HepG2 (cell line): ENCODE measurements around the gene RAB11FIP2.

ENCODE experiments used
- NFIC ChIP-seq: IDR thresholded peaks from 2 replicates; pipeline ENCODE4 v1.6.1; 2012; ENCODE audit warnings: mild to moderate bottlenecking, low read length, inconsistent platforms
- NR2C2 ChIP-seq: sonication (generic); formaldehyde crosslinking; IDR thresholded peaks from 2 replicates; pipeline ENCODE4 v1.4.0; 2020; ENCODE audit warnings: missing genetic modification reagents, mild to moderate bottlenecking, moderate library complexity, borderline replicate concordance
- REPIN1 ChIP-seq: sonication (generic); formaldehyde crosslinking; IDR thresholded peaks from 2 replicates; pipeline ENCODE4 v1.8.0; 2022; ENCODE audit warnings: missing genetic modification reagents, low read depth, mild to moderate bottlenecking, borderline replicate concordance
- SIN3A ChIP-seq: IDR thresholded peaks from 2 replicates; pipeline ENCODE4 v1.6.1; 2011; ENCODE audit warnings: low read depth, mild to moderate bottlenecking, control low read depth, low read length, borderline replicate concordance
- SIN3B ChIP-seq: fragments of 150-350 bp; IDR thresholded peaks from 2 replicates; pipeline ENCODE4 v1.6.1; 2014; ENCODE audit warnings: low read length
- SRSF9 ChIP-seq: fragments of 200-400 bp; formaldehyde crosslinking; IDR thresholded peaks from 2 replicates; pipeline ENCODE4 v1.6.1; 2018; ENCODE audit warnings: borderline replicate concordance, mild to moderate bottlenecking, low read depth, low read length; ENCODE audit not compliant: insufficient read depth, poor library complexity, severe bottlenecking
- ZFP1 ChIP-seq: IDR thresholded peaks from 2 replicates; pipeline ENCODE4 v1.6.1; 2016
- ZNF138 ChIP-seq: sonication (generic); formaldehyde crosslinking; IDR thresholded peaks from 2 replicates; pipeline ENCODE4 v1.5.0; 2020; ENCODE audit warnings: mild to moderate bottlenecking, low read depth, missing genetic modification reagents
- ZNF232 ChIP-seq: sonication (generic); formaldehyde crosslinking; IDR thresholded peaks from 2 replicates; pipeline ENCODE4 v1.4.0; 2020; ENCODE audit warnings: missing genetic modification reagents, borderline replicate concordance
- TF ChIP-seq, protein P1 (sequence below): sonication (generic); formaldehyde crosslinking; IDR thresholded peaks from 2 replicates; pipeline ENCODE4 v1.5.1; 2020; ENCODE audit warnings: missing genetic modification reagents, mild to moderate bottlenecking, borderline replicate concordance
- TF ChIP-seq, protein P2 (sequence below): sonication (generic); formaldehyde crosslinking; IDR thresholded peaks from 2 replicates; pipeline ENCODE4; 2020; ENCODE audit warnings: missing genetic modification reagents, mild to moderate bottlenecking, borderline replicate concordance
- TF ChIP-seq, protein P3 (sequence below): sonication (generic); formaldehyde crosslinking; IDR thresholded peaks from 2 replicates; pipeline ENCODE4 v1.5.0; 2020; ENCODE audit warnings: mild to moderate bottlenecking, missing genetic modification reagents, moderate library complexity

DNA sequence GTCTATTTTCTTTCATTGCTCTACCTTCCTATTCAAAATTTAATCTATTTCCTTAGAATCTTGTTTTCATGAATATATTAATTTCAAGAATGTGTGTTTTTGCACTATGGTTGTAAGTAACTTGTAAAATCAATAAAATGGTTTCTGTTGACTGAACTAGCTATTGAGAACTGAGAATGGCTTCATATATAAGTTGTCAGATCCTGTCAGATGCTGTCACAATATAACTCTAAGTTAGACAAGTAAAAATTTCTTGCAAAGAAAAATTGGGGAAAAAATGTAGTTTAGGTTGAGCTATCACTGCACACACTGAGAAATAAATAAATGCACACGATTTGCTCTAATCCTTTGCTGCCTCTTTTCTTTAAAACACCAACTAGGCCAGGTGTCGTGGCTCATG is 89.8 kb downstream of the RAB11FIP2 start:
- no peak for TF ChIP-seq ZFP1 (CRISPR knock-in tag)
- TF ChIP-seq NR2C2 (CRISPR knock-in tag), result no peak
- no peak for TF ChIP-seq SIN3B
- TF ChIP-seq, protein P1, sequence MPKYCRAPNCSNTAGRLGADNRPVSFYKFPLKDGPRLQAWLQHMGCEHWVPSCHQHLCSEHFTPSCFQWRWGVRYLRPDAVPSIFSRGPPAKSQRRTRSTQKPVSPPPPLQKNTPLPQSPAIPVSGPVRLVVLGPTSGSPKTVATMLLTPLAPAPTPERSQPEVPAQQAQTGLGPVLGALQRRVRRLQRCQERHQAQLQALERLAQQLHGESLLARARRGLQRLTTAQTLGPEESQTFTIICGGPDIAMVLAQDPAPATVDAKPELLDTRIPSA (CRISPR knock-in tag), result no peak
- TF ChIP-seq, protein P2, sequence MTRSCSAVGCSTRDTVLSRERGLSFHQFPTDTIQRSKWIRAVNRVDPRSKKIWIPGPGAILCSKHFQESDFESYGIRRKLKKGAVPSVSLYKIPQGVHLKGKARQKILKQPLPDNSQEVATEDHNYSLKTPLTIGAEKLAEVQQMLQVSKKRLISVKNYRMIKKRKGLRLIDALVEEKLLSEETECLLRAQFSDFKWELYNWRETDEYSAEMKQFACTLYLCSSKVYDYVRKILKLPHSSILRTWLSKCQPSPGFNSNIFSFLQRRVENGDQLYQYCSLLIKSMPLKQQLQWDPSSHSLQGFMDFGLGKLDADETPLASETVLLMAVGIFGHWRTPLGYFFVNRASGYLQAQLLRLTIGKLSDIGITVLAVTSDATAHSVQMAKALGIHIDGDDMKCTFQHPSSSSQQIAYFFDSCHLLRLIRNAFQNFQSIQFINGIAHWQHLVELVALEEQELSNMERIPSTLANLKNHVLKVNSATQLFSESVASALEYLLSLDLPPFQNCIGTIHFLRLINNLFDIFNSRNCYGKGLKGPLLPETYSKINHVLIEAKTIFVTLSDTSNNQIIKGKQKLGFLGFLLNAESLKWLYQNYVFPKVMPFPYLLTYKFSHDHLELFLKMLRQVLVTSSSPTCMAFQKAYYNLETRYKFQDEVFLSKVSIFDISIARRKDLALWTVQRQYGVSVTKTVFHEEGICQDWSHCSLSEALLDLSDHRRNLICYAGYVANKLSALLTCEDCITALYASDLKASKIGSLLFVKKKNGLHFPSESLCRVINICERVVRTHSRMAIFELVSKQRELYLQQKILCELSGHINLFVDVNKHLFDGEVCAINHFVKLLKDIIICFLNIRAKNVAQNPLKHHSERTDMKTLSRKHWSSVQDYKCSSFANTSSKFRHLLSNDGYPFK (CRISPR knock-in tag), result no peak
- TF ChIP-seq REPIN1, result no peak
- no peak for TF ChIP-seq ZNF232 (CRISPR knock-in tag)
- no peak for TF ChIP-seq ZNF138 (CRISPR knock-in tag)
- no peak for TF ChIP-seq NFIC
- TF ChIP-seq, protein P3, sequence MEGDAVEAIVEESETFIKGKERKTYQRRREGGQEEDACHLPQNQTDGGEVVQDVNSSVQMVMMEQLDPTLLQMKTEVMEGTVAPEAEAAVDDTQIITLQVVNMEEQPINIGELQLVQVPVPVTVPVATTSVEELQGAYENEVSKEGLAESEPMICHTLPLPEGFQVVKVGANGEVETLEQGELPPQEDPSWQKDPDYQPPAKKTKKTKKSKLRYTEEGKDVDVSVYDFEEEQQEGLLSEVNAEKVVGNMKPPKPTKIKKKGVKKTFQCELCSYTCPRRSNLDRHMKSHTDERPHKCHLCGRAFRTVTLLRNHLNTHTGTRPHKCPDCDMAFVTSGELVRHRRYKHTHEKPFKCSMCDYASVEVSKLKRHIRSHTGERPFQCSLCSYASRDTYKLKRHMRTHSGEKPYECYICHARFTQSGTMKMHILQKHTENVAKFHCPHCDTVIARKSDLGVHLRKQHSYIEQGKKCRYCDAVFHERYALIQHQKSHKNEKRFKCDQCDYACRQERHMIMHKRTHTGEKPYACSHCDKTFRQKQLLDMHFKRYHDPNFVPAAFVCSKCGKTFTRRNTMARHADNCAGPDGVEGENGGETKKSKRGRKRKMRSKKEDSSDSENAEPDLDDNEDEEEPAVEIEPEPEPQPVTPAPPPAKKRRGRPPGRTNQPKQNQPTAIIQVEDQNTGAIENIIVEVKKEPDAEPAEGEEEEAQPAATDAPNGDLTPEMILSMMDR, result no peak
- no peak for TF ChIP-seq SIN3A
- no peak for TF ChIP-seq SRSF9
